HG03103 (cell line): ENCODE results near the gene SCN5A.
A peak's percentile ranks its signal among the peaks of the same experiment; 100 is the strongest.

Source experiments
- ATAC-seq: cut with Tn5 transposase; IDR thresholded peaks from one replicate; pipeline ENCODE4 v1.9.1; 2021; ENCODE audit warnings: low read depth; ENCODE audit not compliant: unreplicated experiment

Gene SCN5A

DNA sequence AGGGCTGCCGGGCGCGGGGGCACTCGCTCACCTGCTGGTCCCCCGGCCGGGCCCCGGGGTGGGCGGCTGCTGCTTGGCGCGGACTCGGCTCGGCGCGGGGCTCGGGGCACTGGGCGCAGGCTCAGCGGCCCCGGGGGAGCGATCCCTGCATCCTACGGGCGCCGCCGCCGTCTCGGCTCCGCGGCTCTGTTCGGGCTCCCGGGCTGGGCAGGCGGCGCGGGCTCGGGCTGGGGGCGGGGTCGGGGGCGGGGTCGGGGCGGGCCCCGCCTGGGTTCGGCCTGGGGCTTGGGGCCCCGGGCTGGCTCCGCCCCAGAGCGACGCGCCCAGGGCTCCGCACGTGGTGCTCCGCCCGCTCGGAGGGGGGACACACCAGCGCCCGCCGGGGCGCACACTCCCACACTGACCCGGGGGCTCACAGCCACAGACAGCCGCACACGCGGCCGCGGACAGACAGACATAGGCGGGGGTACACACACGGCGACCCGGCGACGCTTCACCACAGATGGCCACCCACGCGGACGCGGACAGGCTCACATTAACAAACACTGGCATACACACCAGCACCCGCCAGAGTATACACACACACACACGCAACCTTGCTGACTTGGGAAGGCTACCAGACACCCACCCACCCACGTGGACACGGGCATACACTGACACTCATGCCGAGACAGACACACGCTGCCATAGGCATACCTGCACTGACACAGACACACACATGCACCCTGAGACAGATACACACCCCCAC is at the start of gene SCN5A:
TSS of gene SCN5A (minus strand) at position 188 of the 748 bp plus-strand sequence. CDS start 16,380 bp downstream, outside the sequence.
- peak; percentile 62 for ATAC-seq

DNA sequence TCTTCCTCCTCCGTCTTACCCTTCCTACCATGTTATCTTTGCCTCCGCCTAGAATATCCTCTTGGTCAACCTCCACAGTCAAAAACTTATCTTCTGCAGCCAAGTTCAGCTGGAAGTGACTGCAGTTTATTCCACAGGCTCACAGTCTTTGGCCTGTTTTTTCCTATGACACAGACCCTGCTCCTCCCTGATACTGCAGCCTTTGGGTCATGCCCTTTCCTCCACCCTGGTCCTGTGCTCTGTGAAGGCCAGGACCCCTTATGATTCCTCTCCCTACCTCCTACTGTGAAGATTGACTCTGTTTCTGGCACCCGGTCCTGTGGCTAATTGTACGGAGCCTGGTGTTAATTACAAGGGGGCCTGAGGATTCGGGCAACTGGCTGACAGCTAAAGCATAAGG is 49.3 kb upstream of the SCN5A start:
- ATAC-seq = no peak

DNA sequence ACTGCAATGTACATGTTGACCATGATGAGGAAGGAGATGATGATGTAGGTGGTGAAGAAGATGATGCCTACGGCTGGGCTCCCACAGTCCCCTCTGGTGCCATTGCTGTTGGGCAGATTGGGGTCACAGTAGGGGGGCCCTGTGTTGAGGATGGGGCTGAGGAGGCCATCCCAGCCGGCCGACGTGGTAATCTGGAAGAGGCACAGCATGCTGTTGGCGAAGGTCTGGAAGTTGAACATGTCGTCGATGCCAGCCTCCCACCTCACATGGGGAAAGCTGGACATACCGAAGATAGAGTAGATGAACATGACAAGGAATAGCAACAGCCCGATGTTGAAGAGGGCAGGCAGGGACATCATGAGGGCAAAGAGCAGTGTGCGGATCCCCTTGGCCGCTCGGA is 48.6 kb upstream of the SCN5A start:
- ATAC-seq = no peak

GRCh38 chr3:38696034-38696433 is 46.5 kb upstream of the SCN5A start:
- ATAC-seq = no peak

- no peak for ATAC-seq
These were observed 40.7 kb upstream of the SCN5A start for GRCh38 chr3:38690185-38690584.

DNA sequence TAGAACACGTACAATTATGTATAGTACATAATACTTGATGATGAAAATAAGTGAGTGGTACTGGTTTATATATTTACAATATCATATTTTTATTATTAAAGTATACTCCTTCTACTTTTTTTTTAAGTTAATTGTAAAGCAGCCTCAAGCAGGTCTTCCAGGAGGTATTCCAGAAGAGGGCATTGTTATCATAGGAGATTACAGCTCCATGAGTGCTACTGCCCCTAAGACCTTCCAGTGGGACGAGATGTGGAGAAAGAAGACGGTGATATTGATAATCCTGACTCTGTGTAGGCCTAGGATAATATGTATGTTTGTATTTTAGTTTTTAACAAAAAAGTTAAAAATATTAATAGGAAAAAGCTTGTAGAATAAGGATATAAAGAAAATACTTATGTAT is 40.3 kb upstream of the SCN5A start:
- ATAC-seq = no peak

GRCh38 chr3:38689346-38689745 is 39.9 kb upstream of the SCN5A start:
- ATAC-seq = no peak

DNA sequence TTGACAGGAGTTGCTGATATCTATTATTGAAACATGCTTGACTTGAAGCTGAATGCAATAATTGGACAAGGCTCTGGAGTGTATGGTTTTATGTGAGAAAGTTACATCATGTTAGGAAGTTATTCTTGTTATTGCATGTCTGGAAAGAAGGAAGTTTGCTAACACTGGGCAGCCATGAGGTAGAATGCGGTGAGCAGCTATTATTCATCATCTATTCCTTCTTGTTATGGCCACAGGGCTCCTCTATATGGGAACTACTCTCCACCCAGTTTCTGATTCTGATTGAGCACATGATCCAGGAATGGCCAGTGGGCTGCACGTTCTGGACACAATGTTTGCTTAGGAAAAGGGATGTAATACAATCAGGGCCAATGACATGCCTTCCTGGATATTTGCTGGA is 37.8 kb upstream of the SCN5A start:
- no peak for ATAC-seq

DNA sequence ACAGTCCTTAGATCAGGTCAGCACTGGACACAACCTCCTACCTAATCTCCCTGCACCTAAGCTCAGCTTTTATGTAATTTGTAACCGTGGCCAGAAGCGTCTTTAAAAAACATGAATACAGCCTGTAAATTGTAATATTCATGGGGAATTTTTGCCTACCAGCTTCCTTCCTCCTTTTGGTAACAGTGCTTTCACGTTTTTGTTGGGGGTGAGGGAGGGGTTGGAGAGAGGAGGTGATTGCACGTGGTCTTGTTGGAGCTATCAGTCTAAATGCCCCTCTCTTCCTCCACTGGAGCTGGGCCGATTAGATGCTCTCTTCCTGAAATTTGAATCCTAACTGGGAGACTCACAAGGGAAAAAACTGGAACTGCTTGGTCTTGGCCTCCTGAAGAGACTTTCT is 35.1 kb upstream of the SCN5A start:
- ATAC-seq = no peak

- no peak for ATAC-seq
These were observed 20.2 kb upstream of the SCN5A start for GRCh38 chr3:38669668-38670067.

- ATAC-seq = no peak
These were observed 13.1 kb upstream of the SCN5A start for GRCh38 chr3:38662544-38662943.

- no peak for ATAC-seq
These were observed 9.4 kb upstream of the SCN5A start for GRCh38 chr3:38658841-38659240.

DNA sequence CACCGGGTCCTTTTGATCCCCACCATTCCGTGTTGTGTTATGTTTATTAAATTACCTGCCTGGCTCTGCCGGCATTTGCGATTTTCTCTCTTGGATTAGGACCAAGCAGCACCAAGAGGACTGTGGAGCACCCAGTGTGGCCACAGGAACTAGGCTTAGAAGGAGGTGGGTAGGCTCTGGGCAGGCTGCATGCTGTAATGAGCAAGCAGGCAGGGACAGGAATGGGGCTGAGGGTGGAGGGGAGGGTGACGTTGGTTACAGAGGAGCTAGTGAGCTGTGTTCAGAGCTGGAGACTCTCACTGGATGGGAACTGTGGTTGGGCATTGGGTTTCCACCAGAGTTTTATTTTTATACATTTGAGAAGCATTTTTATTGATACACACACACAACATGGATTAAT is 7.9 kb upstream of the SCN5A start:
- no peak for ATAC-seq

DNA sequence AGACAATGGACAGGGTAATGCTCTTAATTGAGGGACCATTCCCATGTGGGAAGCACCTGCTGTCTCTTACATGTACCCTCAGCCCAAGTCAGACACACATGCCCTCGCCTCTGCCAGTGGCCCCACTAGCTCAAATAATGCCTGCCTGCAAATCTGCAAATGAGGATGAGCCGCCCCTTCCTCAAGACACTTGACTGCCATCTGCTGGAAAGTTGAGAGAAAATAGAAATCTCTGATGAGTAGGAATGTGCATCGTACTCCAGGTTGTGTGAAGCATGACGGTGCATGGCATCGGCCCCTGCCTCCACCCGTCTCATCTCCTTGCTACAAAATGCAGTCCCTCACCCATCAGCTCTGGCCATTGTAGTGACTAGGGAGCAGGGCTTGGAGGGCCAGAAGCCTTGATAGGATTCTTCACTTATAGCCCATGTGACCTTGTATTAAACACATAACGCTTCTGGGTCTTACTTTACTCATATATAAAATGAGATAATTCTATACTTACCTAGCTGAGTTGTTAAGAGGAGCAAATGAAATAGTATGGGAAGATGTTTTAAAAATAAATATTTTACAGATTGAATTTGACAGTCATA is 6.3 kb upstream of the SCN5A start:
- no peak for ATAC-seq

DNA sequence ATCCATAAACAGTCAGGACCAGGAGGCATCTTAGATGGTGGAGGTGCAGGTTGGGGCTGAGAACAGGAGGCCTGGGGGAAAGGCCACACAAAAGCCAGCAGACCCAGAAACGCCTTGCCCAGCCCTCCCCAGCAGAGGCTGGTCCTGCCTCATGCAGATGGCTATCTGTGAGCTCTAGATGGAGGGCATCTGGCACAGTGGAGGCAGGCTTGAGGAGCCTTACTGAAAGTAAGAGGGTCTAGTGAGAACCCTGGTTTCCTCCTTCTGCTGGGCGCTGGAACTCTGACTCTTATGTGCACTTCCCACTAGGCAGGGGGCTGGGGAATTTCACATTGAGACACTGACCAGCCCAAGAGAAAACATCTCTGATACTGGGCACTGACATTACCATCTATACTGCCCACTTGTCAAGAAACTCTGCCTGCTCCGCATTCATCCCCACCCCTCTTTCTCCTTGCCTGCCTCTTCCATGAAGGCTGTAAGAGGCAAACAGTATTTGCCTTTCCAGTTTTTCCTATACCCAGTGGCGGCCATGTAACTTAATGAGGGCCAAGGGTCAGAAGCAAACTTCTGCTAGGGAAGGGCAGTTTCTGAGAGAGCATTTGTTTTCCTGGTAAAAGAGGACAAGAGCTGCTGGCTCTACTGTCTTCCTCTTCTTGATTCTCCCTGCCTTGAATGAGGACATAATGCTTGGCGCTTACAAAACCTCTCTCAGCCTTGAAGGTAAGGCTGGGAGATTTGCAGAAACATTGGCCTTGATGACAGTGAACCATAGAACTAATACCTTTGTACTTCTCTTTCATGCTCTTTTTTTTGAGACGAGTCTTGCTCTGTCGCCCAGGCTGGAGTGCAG is 4.4 kb upstream of the SCN5A start:
- ATAC-seq = no peak

- no peak for ATAC-seq
These were observed 3.4 kb upstream of the SCN5A start for GRCh38 chr3:38652934-38653333.

GRCh38 chr3:38651153-38651789 is 1.8 kb upstream of the SCN5A start:
- no peak for ATAC-seq

DNA sequence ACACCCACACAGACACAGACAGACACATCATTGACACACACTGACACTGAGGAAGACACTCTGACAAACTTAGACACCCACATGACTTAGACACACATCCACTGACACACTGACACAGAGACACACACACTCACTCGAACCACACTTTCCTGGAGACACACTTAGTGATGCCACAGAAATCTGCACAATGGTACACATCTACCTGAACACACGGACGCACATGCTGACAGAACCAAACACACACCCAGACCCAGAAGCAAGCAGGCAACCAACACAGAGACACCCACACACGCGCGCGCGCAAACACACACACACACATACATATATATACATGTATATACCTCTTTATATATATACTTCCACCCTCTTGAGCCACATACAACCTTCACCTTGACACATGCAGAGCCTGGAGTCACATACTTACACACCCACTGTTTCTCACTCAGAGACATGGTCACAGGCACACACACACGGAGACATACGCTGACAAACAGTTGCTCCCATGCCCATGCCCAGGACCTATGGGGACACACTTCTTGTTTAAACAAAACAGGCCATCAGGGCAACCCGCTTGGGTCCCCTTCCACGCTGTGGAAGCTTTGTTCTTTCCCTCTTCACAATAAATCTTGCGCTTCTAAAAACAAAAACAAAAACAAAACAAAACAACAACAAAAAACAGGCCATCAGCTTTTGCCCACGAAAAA is 913 bp upstream of the SCN5A start:
- no peak for ATAC-seq

- no peak for ATAC-seq
These were observed 608 bp downstream of the SCN5A start for GRCh38 chr3:38648659-38649499.
